Measurements from ENCODE around the gene MAP3K15. TPM values are rescaled to one million over a fixed set of nuclear protein-coding genes. Genes with fewer than 3 reads are reported as not detected.

The MAP3K15 gene
- polyA plus RNA-seq, 6 donors from 2014 or later, result not detected

- Mint-ChIP-seq H3K27me3 (peaks cover 0 to 7% (median 0%) of the 10 kb centered on the region in 3 donors), H3K9me3 (peaks cover 0 to 4% (median 0%) of the 10 kb centered on the region in 7 donors), H3K4me1 (peaks cover 7 to 9% (median 9%) of the 10 kb centered on the region in 3 donors), H3K4me3 (peak overlapping the region; percentile 76 to 97 (median 90)), H3K27ac (peak overlapping the region in 1 of 6 donors; percentile 69), H3K36me3 (no peaks in the 10 kb centered on the region)
- DNase-seq, result no peak
- no peak for ATAC-seq (ENCODE audit: low read depth in 2 of 2)
Measured at GRCh38 chrX:19373351-19373891, 141.9 kb downstream of the MAP3K15 start.

DNA sequence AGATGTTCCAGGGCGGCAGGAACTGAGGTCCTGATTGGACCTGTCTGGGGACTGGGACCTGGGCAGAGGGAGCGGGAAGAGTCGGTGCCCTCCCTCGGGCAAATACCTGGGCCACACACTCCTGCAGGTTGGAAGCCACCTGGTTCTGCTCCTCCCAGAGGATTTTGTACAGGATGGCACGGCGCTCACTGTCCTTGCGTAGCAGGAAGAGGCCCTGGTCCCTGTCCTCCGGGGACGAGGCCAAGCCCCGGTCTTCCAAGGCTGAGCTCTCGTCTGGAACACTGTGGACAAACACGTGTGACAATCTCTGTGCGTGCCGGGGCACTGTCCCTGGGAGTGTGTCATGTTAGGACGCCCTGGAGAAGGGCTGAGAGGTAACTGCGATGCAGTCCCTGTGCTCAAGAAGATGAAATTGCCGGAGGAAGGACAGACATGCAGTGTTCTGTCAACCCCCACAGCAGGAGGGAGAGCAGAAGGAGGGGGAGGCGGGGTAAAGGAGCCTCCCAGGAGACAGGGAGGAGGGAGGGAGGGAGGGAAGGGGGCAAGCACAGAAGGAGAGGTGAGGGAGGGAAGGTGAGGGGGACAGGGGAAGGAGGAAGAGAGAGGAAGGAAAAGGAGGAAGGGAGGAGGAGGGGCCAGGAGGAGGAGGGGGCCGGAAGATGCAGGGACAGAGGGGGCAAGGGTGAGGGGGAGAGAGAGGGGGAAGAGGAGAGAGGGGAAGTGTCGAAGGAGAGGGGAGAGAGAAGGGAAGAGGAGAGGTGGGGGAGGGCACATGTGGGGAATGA lies 142.6 kb downstream of the MAP3K15 start:
- no peak for DNase-seq
- peaks cover 0 to 2% (median 0%) of the 10 kb centered on the region in 7 donors for H3K9me3 Mint-ChIP-seq
- H3K27ac Mint-ChIP-seq, result peak overlapping the region in 3 of 6 donors; percentile 69 to 83 (median 78)
- H3K27me3 Mint-ChIP-seq, result peaks cover 0 to 7% (median 0%) of the 10 kb centered on the region in 3 donors
- peaks cover 7 to 9% (median 9%) of the 10 kb centered on the region in 3 donors for H3K4me1 Mint-ChIP-seq
- peak overlapping the region; percentile 87 to 97 (median 90) for H3K4me3 Mint-ChIP-seq
- no peaks in the 10 kb centered on the region for H3K36me3 Mint-ChIP-seq
- ATAC-seq (ENCODE audit: low read depth in 2 of 2), result peak; percentile 45 to 53

DNA sequence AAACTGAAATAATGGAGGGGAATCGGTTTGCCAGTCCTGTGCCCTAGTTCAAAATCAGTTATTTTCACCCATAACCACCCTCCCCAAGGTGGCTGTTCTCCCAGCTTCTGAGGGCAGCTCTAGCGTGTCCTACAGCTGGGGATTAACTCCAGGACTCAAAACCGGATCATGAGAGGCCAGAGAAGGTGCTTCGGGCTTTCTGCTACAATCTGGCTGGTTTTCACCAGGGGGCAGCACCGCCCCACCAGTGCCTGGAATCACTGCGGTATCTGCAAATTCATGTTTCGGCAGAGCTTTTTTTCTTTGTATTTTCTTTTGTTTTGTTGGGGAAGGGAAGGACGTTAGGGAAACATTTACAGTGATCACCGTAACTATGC lies 143.2 kb downstream of the MAP3K15 start:
- ATAC-seq (ENCODE audit: low read depth in 2 of 2), result peak; percentile 78 to 87
- peak overlapping the region in 2 of 6 donors; percentile 57 to 83 for H3K27ac Mint-ChIP-seq

DNA sequence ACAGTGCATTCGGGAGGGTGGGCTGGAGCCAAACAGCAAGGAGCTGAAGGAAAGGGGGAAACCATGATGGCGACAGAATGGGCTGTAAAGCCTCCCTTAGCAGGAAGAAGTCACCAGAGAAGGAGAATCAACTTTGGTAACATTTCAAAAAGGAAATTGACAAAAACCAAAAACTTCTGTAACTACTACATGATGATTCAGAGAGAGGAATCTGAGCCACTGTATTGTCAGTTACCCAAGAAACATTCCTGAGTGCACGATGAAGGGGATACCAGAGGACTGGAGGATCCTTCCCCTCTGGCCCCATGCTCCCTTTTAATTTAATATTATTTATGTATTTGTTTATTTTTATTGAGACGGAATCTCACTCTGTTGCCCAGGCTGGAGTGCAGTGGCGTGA lies 145.2 kb downstream of the MAP3K15 start:
- no peak overlapping the region for H3K27ac Mint-ChIP-seq
- peaks cover 7 to 9% (median 9%) of the 10 kb centered on the region in 3 donors for H3K4me1 Mint-ChIP-seq
- DNase-seq (no peak), ATAC-seq (ENCODE audit: low read depth in 2 of 2) (no peak)
- H3K4me3 Mint-ChIP-seq, result no peak overlapping the region
- H3K27me3 Mint-ChIP-seq, result peaks cover 0 to 7% (median 0%) of the 10 kb centered on the region in 3 donors
- H3K9me3 Mint-ChIP-seq, result peaks cover 0 to 10% (median 3%) of the 10 kb centered on the region in 7 donors
- no peaks in the 10 kb centered on the region for H3K36me3 Mint-ChIP-seq

More for the DNA sequence above, 143.2 kb downstream of the MAP3K15 start:
- peak overlapping the region; percentile 87 to 97 (median 90) for H3K4me3 Mint-ChIP-seq
- H3K36me3 Mint-ChIP-seq, result no peaks in the 10 kb centered on the region
- H3K9me3 Mint-ChIP-seq, result peaks cover 0 to 2% (median under 1%) of the 10 kb centered on the region in 7 donors
- peaks cover 0 to 7% (median 0%) of the 10 kb centered on the region in 3 donors for H3K27me3 Mint-ChIP-seq
- peak; percentile 53 for DNase-seq
- peaks cover 7 to 9% (median 9%) of the 10 kb centered on the region in 3 donors for H3K4me1 Mint-ChIP-seq

DNA sequence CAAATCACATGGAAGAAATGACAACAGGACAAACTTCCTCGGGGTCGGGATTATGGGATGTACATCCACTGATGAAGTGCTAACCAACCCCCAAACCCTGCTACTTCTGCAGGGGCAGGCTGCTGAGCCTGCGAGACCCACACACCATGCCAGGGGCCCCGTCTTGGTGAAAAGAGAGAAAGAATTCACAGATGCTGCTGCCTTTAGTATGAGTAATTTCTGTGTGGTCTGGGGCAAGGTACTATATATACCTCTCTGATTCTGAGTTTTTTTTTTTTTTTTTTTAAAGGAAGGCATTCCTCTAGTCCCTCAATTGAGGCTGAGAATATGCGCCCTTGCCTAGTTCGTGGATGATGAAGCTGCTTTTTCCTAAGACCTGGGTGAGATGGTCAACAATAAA lies 146.7 kb downstream of the MAP3K15 start:
- Mint-ChIP-seq H3K9me3 (peaks cover 0 to 10% (median 4%) of the 10 kb centered on the region in 7 donors), H3K27ac (no peak overlapping the region), H3K4me3 (no peak overlapping the region), H3K27me3 (peaks cover 0 to 7% (median 0%) of the 10 kb centered on the region in 3 donors), H3K36me3 (no peaks in the 10 kb centered on the region), H3K4me1 (peaks cover 7 to 9% (median 9%) of the 10 kb centered on the region in 3 donors)
- DNase-seq, result no peak
- ATAC-seq (ENCODE audit: low read depth in 2 of 2), result no peak

GRCh38 chrX:19361701-19362100 lies 153.6 kb downstream of the MAP3K15 start:
- Mint-ChIP-seq H3K9me3 (peaks cover 0 to 4% (median 0%) of the 10 kb centered on the region in 7 donors), H3K27ac (no peak overlapping the region), H3K4me3 (no peak overlapping the region), H3K27me3 (no peaks in the 10 kb centered on the region), H3K4me1 (no peaks in the 10 kb centered on the region), H3K36me3 (no peaks in the 10 kb centered on the region)
- DNase-seq (no peak), ATAC-seq (ENCODE audit: low read depth in 2 of 2) (no peak)

GRCh38 chrX:19360903-19361302 lies 154.4 kb downstream of the MAP3K15 start:
- no peaks in the 10 kb centered on the region for H3K36me3 Mint-ChIP-seq
- ATAC-seq (ENCODE audit: low read depth in 2 of 2) (no peak), DNase-seq (no peak)
- H3K4me3 Mint-ChIP-seq, result no peak overlapping the region
- H3K27ac Mint-ChIP-seq, result no peak overlapping the region
- no peaks in the 10 kb centered on the region for H3K27me3 Mint-ChIP-seq
- no peaks in the 10 kb centered on the region for H3K4me1 Mint-ChIP-seq
- peaks cover 0 to 3% (median 0%) of the 10 kb centered on the region in 7 donors for H3K9me3 Mint-ChIP-seq

DNA sequence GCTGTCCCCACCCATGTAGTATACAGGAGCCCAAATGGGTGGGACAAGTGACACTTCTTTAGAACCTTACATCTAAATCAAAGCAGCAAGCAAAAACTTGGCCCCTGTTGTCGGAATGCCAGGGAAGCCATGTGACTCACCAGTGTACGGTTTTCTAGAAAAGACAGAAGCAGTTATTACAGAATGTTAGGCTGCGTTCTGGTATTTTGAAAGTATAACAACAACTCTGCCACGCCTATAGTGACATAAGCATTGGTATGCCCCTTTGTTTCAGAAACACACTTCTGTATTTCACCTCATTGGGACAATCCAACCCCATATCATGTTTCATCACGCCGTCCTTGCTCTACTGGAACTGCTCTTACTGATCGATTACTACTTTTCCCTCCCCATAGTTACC lies 156.8 kb downstream of the MAP3K15 start:
- Mint-ChIP-seq H3K9me3 (peaks cover 0 to 2% (median 0%) of the 10 kb centered on the region in 7 donors), H3K27ac (no peak overlapping the region), H3K4me1 (no peaks in the 10 kb centered on the region), H3K27me3 (no peaks in the 10 kb centered on the region), H3K4me3 (no peak overlapping the region), H3K36me3 (no peaks in the 10 kb centered on the region)
- DNase-seq, result no peak
- no peak for ATAC-seq (ENCODE audit: low read depth in 2 of 2)

DNA sequence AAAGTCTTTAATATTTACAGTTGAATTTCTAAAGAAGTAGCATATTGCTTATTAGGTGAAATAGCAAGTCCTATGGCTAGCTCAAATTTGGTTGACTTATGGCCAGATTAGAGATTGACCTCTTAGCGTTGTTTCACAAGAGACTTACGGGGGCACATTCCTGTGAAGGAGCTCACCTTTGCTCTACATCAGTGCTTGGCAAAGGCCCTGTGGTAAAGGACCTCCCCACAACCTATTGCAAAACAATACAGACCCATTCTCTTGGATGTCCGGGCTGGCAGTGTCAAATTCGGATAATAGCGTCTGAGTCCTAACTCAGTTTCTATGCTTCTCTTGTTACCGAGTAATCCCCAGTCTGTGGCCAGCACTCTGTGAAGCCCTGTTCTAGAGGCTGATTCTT lies 160.7 kb downstream of the MAP3K15 start:
- Mint-ChIP-seq H3K4me3 (no peak overlapping the region), H3K27ac (no peak overlapping the region), H3K27me3 (no peaks in the 10 kb centered on the region), H3K4me1 (peaks cover 0 to 13% (median 0%) of the 10 kb centered on the region in 3 donors), H3K9me3 (peaks cover 0 to 2% (median 0%) of the 10 kb centered on the region in 7 donors), H3K36me3 (peaks cover 4 to 9% of the 10 kb centered on the region in 2 donors)
- no peak for ATAC-seq (ENCODE audit: low read depth in 2 of 2)
- no peak for DNase-seq

- Mint-ChIP-seq H3K27ac (peak overlapping the region in 3 of 6 donors; percentile 43 to 62 (median 43)), H3K4me1 (peaks cover 0 to 13% (median 6%) of the 10 kb centered on the region in 3 donors), H3K27me3 (no peaks in the 10 kb centered on the region), H3K36me3 (peaks cover 4 to 9% of the 10 kb centered on the region in 2 donors), H3K9me3 (no peaks in the 10 kb centered on the region), H3K4me3 (peak overlapping the region in 1 of 8 donors; percentile 18)
- ATAC-seq (ENCODE audit: low read depth in 2 of 2), result peak; percentile 59 to 71
- DNase-seq, result no peak
Measured at GRCh38 chrX:19350941-19351384, 164.3 kb downstream of the MAP3K15 start.

DNA sequence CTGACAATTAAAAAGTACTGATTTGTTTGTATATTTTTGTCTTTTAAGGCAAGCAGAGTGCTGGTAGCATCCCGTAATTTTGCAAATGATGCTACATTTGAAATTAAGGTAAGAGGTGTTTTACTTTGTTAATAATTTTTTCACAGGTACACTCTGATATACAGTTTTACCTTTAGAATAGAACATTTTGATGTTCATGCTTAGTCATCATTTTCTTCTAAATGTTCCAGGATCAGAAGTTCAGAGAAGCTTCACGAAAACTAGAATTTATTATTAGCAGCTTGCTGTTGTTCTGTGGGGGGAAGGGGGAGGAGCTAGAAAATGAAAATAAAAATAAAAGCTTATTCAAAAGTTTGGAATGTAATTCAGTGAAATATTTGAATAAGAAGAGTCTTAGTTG lies 166.0 kb downstream of the MAP3K15 start:
- H3K4me3 Mint-ChIP-seq, result no peak overlapping the region
- no peaks in the 10 kb centered on the region for H3K27me3 Mint-ChIP-seq
- no peaks in the 10 kb centered on the region for H3K9me3 Mint-ChIP-seq
- ATAC-seq (ENCODE audit: low read depth in 2 of 2) (no peak), DNase-seq (no peak)
- H3K27ac Mint-ChIP-seq, result peak overlapping the region in 1 of 6 donors; percentile 43
- H3K36me3 Mint-ChIP-seq, result peaks cover 4 to 9% of the 10 kb centered on the region in 2 donors
- peaks cover 0 to 21% (median 6%) of the 10 kb centered on the region in 3 donors for H3K4me1 Mint-ChIP-seq

- peaks cover 4 to 6% of the 10 kb centered on the region in 2 donors for H3K36me3 Mint-ChIP-seq
- H3K27me3 Mint-ChIP-seq, result peaks cover 0 to 4% (median 0%) of the 10 kb centered on the region in 3 donors
- H3K27ac Mint-ChIP-seq, result peak overlapping the region in 2 of 6 donors; percentile 20 to 62
- no peak overlapping the region for H3K4me3 Mint-ChIP-seq
- no peaks in the 10 kb centered on the region for H3K9me3 Mint-ChIP-seq
- no peak for ATAC-seq (ENCODE audit: low read depth in 2 of 2)
- no peak for DNase-seq
- peaks cover 5 to 28% (median 6%) of the 10 kb centered on the region in 3 donors for H3K4me1 Mint-ChIP-seq
Measured at GRCh38 chrX:19347916-19348315, 167.4 kb downstream of the MAP3K15 start.

DNA sequence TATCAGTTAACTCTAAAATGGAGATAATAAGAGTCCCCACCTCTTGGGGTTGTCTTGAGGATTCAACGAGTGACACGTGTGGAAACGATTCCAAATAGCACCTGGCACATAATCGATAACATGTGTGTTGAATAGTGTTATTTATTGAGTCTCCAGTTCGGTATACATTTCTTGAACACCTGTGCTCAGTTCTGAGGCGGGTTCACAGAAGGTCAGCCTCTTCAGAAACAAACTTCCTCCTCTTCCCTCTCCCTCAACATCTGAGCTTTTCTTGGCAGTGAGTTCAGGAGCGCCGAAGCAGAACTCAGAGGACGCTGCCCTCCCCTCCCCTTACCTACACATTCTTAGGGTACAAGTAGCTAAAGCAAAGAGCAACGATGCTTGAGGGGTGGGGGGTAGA lies 170.6 kb downstream of the MAP3K15 start:
- Mint-ChIP-seq H3K27ac (peak overlapping the region in 3 of 6 donors; percentile 93 to 98 (median 96)), H3K36me3 (no peaks in the 10 kb centered on the region), H3K4me1 (peaks cover 6 to 16% (median 6%) of the 10 kb centered on the region in 3 donors), H3K4me3 (peak overlapping the region; percentile 88 to 95 (median 92)), H3K9me3 (no peaks in the 10 kb centered on the region), H3K27me3 (peaks cover 5 to 23% (median 6%) of the 10 kb centered on the region in 3 donors)
- DNase-seq (no peak), ATAC-seq (ENCODE audit: low read depth in 2 of 2) (no peak)

Measured in naive B cell (primary cell).